Neural cell (in vitro differentiated cells): ENCODE measurements around the gene CSF2RB.

ENCODE experiments used
- CTCF ChIP-seq: fragments of 450-650 bp; IDR thresholded peaks from 2 replicates; pipeline ENCODE4 v1.5.1; 2014; ENCODE audit warnings: antibody characterized with exemption, mild to moderate bottlenecking, moderate library complexity; ENCODE audit not compliant: poor library complexity, severe bottlenecking
- EP300 ChIP-seq: fragments of 450-650 bp; conservative IDR thresholded peaks from 2 replicates; pipeline ENCODE4 v1.6.1; 2014; ENCODE audit warnings: antibody characterized with exemption, mild to moderate bottlenecking, moderate library complexity; ENCODE audit not compliant: poor library complexity, severe bottlenecking
- EZH2 ChIP-seq: fragments of 200-600, 300-800 bp; shearing (Covaris generic), sonication (generic); IDR thresholded peaks from 2 replicates; pipeline ENCODE4 v1.6.1; 2014; ENCODE audit warnings: antibody characterized with exemption, low read length, borderline replicate concordance, mild to moderate bottlenecking; ENCODE audit not compliant: insufficient read depth, poor library complexity, severe bottlenecking
- RAD21 ChIP-seq: fragments of 450-650 bp; conservative IDR thresholded peaks from 2 replicates; pipeline ENCODE4 v1.6.1; 2014; ENCODE audit warnings: antibody characterized with exemption, mild to moderate bottlenecking, moderate library complexity
- REST ChIP-seq: IDR thresholded peaks from 2 replicates; pipeline ENCODE4 v1.6.1; 2012; ENCODE audit warnings: borderline replicate concordance
- SMC3 ChIP-seq: fragments of 450-650 bp; conservative IDR thresholded peaks from 2 replicates; pipeline ENCODE4 v1.6.1; 2014; ENCODE audit warnings: antibody characterized with exemption, mild to moderate bottlenecking, moderate library complexity; ENCODE audit not compliant: poor library complexity
- TAF1 ChIP-seq: IDR thresholded peaks from 2 replicates; pipeline ENCODE4 v1.6.1; 2012; ENCODE audit warnings: low read depth

GRCh38 chr22:36942556-36942955, 29.1 kb downstream of the CSF2RB start:
- no peak for TF ChIP-seq RAD21
- no peak for TF ChIP-seq CTCF
- TF ChIP-seq EP300, result no peak
- TF ChIP-seq SMC3, result no peak
- TF ChIP-seq EZH2, result no peak
- no peak for TF ChIP-seq TAF1
- TF ChIP-seq REST, result no peak
